Measurements from ENCODE around the gene S100B.

Gene S100B

DNA sequence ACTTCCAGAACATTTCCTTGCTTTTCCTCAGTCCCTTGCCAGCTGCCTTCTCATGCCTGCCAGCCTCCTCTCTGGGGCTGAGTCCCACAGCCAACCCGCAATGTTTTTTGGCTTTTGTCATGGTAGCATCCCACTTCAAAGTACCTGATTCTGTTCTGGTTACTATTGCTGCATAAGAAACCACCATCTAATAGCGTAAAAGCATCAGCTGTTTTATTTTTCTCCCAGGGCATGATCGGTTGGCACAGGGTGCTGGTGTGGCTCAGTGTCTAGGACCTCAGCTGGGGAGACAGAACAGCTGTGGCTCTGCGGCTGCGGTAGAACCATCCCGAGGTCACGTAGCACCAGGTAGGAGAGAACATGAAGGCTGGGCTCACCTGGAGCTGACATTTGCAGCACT, 21.7 kb upstream of the S100B start:
- no peaks in the 10 kb centered on the region for H3K27me3 ChIP-seq (ENCODE audit: insufficient read depth, low read depth)
- no peak overlapping the region for H2AFZ ChIP-seq (ENCODE audit: low read depth)
- no peaks in the 10 kb centered on the region for H3K36me3 ChIP-seq (ENCODE audit: insufficient read depth)
- H3K4me2 ChIP-seq, result no peak overlapping the region
- H3K9ac ChIP-seq, result no peak overlapping the region
- no peaks in the 10 kb centered on the region for H4K20me1 ChIP-seq (ENCODE audit: insufficient read depth)
- H3K4me1 ChIP-seq (ENCODE audit: low read depth, poor library complexity, severe bottlenecking), result no peaks in the 10 kb centered on the region
- TF ChIP-seq, protein P1, sequence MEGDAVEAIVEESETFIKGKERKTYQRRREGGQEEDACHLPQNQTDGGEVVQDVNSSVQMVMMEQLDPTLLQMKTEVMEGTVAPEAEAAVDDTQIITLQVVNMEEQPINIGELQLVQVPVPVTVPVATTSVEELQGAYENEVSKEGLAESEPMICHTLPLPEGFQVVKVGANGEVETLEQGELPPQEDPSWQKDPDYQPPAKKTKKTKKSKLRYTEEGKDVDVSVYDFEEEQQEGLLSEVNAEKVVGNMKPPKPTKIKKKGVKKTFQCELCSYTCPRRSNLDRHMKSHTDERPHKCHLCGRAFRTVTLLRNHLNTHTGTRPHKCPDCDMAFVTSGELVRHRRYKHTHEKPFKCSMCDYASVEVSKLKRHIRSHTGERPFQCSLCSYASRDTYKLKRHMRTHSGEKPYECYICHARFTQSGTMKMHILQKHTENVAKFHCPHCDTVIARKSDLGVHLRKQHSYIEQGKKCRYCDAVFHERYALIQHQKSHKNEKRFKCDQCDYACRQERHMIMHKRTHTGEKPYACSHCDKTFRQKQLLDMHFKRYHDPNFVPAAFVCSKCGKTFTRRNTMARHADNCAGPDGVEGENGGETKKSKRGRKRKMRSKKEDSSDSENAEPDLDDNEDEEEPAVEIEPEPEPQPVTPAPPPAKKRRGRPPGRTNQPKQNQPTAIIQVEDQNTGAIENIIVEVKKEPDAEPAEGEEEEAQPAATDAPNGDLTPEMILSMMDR (conservative IDR thresholded peaks at IDR 0.05; ENCODE audit: low read depth, low read length), result no peak
- no peaks in the 10 kb centered on the region for H3K79me2 ChIP-seq (ENCODE audit: insufficient read depth, low read depth)
- no peak overlapping the region for H3K4me3 ChIP-seq (IDR thresholded peaks at IDR 0.05; ENCODE audit: insufficient read depth, low read depth, low read length)
- no peak overlapping the region for H3K27ac ChIP-seq

DNA sequence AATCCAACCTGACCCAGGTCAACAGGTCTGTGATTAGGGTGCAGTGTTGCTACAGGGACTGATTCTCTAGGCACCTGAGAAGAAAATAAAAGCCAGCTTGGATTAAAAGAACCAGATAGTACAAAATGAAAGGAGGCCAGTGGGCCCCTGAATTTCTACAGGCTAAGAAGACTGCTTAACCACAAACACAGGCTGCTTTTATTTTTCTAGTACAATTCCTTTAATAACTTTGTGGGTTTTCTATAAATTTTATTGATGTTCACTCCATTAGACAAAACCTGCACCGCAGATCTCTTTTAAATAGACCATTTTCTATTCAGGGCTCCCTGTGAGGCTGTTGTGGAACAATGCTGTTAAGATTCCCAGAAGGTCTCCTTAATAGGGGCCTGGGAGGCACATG, 20.9 kb upstream of the S100B start:
- no peaks in the 10 kb centered on the region for H3K27me3 ChIP-seq (ENCODE audit: insufficient read depth, low read depth)
- H3K36me3 ChIP-seq (ENCODE audit: insufficient read depth), result no peaks in the 10 kb centered on the region
- H3K9ac ChIP-seq, result no peak overlapping the region
- H3K4me3 ChIP-seq (IDR thresholded peaks at IDR 0.05; ENCODE audit: insufficient read depth, low read depth, low read length), result no peak overlapping the region
- H3K4me2 ChIP-seq, result no peak overlapping the region
- no peak overlapping the region for H2AFZ ChIP-seq (ENCODE audit: low read depth)
- no peaks in the 10 kb centered on the region for H4K20me1 ChIP-seq (ENCODE audit: insufficient read depth)
- no peaks in the 10 kb centered on the region for H3K4me1 ChIP-seq (ENCODE audit: low read depth, poor library complexity, severe bottlenecking)
- TF ChIP-seq, protein P1 (conservative IDR thresholded peaks at IDR 0.05; ENCODE audit: low read depth, low read length), result no peak
- no peaks in the 10 kb centered on the region for H3K79me2 ChIP-seq (ENCODE audit: insufficient read depth, low read depth)
- H3K27ac ChIP-seq, result no peak overlapping the region

DNA sequence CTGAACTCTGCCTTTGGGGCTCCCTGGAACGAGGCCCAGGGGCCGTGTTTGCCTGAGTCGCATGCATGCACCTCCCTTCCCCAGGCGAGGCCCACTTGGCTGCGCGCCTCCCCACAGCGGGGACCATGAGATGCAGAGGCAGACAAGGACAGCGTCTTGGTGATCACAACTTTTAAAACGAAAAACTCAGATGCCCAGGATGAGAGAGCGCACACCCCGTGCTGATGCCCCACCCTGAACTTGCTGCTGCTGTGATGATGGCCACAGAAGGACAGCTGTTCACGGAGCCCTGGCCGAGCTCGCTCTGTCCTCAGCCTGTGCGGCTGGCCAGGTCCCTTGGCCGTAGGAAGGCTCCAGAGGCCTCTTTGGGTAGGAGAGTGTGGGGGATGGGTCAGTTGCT, 19.2 kb upstream of the S100B start:
- H3K4me2 ChIP-seq, result no peak overlapping the region
- no peak overlapping the region for H3K4me3 ChIP-seq (IDR thresholded peaks at IDR 0.05; ENCODE audit: insufficient read depth, low read depth, low read length)
- no peaks in the 10 kb centered on the region for H3K36me3 ChIP-seq (ENCODE audit: insufficient read depth)
- H3K79me2 ChIP-seq (ENCODE audit: insufficient read depth, low read depth), result no peaks in the 10 kb centered on the region
- no peaks in the 10 kb centered on the region for H3K4me1 ChIP-seq (ENCODE audit: low read depth, poor library complexity, severe bottlenecking)
- TF ChIP-seq, protein P1 (conservative IDR thresholded peaks at IDR 0.05; ENCODE audit: low read depth, low read length), result no peak
- H4K20me1 ChIP-seq (ENCODE audit: insufficient read depth), result no peaks in the 10 kb centered on the region
- no peak overlapping the region for H3K9ac ChIP-seq
- no peak overlapping the region for H2AFZ ChIP-seq (ENCODE audit: low read depth)
- H3K27ac ChIP-seq, result no peak overlapping the region
- no peaks in the 10 kb centered on the region for H3K27me3 ChIP-seq (ENCODE audit: insufficient read depth, low read depth)

DNA sequence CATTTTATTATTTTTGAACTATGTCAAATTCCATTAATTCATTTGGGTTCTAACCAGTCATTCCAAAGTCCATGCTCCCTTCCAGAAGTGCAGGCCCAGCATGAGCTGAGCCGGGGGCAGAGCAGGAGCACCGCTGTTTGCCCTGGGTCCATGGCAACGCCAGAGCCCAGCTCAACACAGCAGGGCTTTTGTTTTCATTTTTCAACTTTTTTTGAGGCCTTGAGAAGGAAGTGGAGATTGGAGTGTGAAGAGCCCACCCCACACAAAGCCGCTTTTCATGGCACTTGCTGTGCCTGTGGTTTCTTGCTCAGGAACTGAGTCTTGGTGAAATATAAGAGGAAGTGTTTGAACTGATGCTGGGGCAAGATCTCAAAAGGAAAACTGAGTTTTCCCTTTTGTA, 17.3 kb upstream of the S100B start:
- H3K27ac ChIP-seq, result no peak overlapping the region
- no peaks in the 10 kb centered on the region for H3K79me2 ChIP-seq (ENCODE audit: insufficient read depth, low read depth)
- H3K4me3 ChIP-seq (IDR thresholded peaks at IDR 0.05; ENCODE audit: insufficient read depth, low read depth, low read length), result no peak overlapping the region
- no peaks in the 10 kb centered on the region for H3K4me1 ChIP-seq (ENCODE audit: low read depth, poor library complexity, severe bottlenecking)
- no peak overlapping the region for H2AFZ ChIP-seq (ENCODE audit: low read depth)
- no peak overlapping the region for H3K9ac ChIP-seq
- H3K27me3 ChIP-seq (ENCODE audit: insufficient read depth, low read depth), result no peaks in the 10 kb centered on the region
- no peaks in the 10 kb centered on the region for H3K36me3 ChIP-seq (ENCODE audit: insufficient read depth)
- H4K20me1 ChIP-seq (ENCODE audit: insufficient read depth), result no peaks in the 10 kb centered on the region
- H3K4me2 ChIP-seq, result no peak overlapping the region
- TF ChIP-seq, protein P1 (conservative IDR thresholded peaks at IDR 0.05; ENCODE audit: low read depth, low read length), result no peak
